CD4-positive, alpha-beta T cell treated with Interleukin-17A for 4 hours (primary cell): ENCODE measurements around the gene THBD.
"Not testable (repeated sequence)": the region's sequence is repeated elsewhere in the genome, so short reads cannot be mapped to it uniquely, and the experiment has no call there.

Source experiments
- DNase-seq: peaks from one replicate; pipeline ENCODE4 v3.0.0-alpha.2; 2020; ENCODE audit warnings: mixed read lengths

Gene THBD

DNA sequence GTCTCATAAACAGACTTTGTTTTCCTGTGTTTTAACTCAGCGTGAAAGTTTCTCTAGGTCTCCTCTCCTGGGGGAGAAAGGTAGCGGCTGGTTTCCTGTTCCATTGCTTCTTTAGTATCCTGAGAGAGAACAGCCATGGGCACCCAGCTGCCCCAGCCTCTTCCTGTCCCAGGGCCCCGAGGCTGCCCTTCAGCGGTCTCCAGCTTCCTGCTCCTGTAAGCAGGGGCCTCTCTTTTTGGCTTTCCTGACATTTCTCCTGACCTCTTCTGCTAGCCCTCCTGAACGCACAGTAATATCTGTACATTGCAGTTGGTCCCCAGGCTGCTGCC, 16.8 kb downstream of the THBD start:
- DNase-seq: no peak

DNA sequence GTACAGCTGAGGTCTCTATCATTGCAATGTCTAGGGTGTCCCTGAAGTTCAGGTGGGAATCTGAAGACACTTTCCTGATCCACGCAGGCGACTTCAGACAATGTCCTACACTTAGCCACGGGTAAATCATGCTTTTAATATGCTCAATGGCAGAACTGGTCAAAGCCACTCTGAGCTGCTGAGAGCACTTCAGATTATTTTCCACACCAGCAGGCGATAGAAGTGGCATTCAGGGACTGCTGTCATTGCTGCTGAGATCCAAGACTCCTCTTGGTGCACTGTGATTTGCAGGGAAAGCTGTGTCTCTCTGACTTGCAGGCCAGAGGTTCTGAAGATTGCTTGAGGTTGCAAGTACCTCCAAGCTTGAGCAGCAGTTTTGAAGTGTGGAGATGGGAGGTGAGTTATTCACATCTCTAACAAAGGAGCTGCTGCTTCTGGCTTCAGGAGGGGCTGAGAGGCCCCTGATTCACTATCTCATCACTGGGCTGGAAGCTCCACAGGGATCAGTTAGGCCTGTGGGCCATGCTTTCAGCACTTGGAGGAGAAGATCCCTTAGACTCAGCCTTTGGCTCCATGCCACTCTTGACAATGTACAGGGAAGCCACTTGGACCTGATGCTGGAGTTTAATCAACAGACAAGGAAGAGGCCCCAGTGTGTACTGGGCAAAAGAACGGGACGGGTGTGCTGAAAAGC, 17.3 kb downstream of the THBD start:
- DNase-seq: no peak

DNA sequence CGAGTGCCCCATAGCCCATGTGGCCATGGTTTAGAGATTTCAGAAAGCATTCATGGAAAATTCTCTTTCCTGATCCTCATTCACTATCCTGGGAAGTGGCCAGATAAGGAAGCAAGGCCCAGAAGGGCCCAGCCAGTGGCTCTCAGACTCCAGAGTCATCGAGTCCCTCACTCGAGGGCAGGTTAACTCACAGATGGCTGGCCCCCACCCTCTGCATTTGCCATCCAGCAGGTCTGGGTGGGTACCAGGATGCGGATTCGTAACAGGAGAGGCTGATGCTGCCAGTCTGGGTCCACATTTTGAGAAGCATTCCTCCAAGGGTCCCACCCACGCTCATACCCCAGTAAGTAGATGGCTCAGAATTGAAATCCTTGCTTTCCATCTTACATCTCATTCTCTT, 18.1 kb downstream of the THBD start:
- no peak for DNase-seq

DNA sequence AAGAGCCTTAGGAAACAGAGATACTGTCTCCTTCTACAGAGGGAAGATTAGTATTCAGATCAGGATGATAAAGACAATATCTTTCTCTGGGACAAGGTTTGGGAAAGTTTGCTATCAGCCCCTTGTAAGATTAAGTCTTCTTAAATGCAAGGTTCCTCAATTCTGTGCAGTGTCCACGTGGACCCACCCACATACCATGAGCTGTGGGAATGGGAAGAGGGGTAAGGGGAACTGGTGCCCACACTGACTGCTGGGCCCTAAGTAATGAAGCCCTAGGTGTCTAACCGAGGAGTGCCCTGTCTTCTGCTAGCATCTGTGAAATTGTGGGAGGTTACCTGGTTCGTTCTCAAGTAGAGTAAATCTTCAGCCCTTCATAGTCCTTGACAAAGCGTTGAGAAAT, 20.1 kb downstream of the THBD start:
- DNase-seq: no peak

DNA sequence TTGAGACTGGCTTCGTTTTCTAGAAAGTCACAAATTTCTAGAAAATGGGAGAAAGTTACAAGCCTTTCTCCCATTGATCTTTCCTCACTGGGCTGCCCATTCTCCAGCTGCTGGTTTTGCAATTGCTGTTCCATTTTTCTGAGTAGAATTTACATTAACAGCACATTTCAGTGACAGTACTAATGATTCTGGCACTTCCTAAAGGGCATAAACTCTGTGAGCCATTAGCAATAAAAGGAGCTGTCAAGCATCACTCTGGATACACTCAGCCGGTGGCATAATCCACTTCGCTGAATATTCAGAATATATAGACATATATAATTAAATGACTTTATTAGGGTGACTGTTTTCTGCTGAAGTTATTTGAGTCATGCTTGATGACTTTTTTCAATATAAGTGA, 21.1 kb downstream of the THBD start:
- DNase-seq: no peak

DNA sequence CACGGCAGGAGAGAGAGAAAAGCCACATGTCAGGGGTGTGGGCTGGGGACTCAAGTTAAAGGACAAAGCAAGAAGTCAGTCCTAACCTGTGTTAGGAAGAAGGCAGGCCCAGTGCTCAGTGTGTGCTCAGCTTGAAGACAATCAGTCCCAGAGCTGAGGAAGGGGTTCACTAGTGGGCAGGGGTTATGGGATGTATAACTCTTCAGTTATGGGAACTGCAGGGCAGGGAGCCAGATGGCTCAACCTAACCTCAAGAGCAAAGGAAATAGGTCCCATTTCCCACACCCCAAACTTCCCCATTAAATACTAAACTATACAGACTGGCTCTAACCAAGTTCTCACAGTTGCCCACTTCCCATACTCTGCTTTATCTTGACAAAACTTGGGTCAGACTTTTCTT, 21.8 kb downstream of the THBD start:
- DNase-seq: no peak

DNA sequence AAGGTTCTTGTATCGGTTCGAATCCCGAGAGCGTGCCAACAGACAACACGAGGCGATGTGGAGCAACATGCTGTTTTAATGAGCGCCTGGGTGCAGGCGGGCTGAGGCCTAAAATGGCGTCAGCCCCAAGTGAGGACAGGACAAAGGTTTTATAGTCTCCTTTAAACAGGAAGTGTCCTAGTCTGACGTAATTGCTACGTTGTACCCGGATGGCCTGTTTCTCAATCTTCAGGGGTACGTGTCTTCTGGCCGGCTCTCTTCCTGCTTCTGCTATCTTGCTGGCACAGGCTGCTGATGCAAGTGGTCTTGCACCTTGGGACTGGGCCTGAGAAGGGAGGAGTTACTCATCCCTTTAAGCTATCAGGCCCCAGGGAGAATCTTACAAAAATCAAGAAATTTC, 24.0 kb downstream of the THBD start:
- DNase-seq: not testable (repeated sequence)

DNA sequence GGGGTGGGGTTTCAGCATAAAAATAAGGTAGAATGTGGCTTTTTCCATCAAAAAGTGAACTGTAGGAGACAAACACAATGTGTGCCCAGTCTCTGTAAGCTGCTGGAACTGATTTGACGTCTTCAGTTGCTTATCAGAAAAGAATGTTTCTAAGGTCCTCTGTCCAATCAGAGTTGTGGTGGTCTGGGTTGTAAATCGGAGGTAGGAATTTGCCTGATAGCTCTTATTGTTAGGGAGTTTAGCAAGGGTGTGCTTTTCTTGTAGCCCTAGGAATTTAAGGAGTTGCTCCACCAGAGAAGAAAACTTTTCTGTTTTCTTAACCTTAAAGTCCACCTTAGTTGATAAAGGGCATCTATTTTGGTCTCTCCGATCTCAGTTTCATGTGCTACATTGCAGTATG, 24.8 kb downstream of the THBD start:
- no peak for DNase-seq

DNA sequence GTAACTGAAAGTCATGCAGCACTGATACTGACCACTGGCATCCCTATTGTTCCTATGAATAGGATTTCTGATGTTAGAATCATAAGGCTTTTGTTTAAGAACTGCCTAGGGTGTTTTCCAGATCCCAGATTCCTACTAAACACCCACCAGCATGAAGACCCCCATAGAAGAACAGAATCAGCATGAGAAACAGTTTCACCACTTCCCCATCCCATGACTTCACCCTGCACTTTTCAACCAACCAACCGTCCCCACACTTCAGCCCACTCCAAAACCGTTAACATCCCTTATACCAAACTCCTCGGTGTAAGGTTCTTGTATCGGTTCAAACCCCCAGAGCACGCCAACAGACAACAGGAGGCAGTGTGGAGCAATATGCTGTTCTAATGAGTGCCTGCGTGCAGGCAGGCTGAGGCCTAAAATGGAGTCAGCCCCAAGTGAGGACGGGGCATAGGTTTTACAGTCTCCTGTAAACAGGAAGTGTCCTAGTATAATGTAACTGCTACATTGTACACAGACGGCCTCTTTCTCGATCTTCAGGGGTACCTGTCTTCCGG, 25.8 kb downstream of the THBD start:
- no peak for DNase-seq

DNA sequence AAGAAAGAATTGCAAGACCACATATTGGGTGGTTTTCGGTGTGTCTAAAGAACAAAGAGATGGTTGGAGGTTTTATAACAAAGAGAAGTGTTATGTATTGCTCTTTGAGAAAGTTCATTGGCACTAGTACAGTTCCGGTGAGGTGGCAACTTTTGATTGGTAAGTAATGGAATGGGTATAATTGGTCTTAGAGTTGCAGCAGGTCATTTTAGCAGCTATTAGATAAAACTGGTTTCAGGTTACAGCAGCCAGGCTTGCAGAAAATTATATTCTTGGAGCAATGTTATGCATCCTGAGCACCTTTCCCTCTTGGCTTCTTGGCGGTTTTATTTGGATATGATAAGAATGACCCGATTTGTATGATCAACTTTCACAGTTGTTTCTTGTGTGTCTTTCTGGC, 26.6 kb downstream of the THBD start:
- DNase-seq: no peak

DNA sequence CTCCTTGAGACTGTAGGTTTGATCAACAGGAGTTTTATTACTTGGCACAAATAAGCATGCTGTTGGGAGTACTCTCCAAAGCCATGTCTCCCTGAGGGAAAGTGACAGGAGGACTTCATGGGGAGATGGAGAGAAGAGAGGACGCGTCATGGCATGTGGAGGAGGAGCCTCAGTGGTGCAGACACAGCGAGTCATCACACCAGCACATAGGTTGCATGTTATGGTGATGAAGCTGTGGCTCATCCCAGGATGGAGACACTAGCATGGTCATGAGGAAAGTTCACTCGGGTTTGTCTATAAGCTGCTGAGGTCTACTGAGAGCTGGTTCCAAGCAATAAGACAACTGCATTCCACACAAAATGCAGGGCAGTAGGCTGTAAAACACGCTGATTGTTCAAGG, 27.5 kb downstream of the THBD start:
- no peak for DNase-seq

DNA sequence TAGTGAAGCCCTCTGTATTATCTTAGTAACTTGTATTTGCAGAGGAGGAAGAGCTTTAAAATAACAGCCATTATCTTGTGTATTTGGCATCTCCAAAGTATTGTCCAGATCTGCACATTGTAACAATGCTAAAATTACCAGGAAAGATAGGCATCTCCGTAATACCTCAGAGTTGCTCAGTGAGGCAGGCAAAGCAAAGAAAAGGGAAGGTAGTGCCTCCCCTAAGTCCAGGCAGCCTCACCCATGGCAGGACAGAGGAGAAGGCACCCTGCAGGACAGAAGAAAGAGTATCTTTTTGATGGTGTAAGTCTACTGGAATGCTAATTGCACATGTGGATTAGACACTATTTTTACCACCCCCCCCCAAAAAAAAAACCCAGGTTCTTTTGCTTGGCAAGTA, 27.9 kb downstream of the THBD start:
- no peak for DNase-seq

DNA sequence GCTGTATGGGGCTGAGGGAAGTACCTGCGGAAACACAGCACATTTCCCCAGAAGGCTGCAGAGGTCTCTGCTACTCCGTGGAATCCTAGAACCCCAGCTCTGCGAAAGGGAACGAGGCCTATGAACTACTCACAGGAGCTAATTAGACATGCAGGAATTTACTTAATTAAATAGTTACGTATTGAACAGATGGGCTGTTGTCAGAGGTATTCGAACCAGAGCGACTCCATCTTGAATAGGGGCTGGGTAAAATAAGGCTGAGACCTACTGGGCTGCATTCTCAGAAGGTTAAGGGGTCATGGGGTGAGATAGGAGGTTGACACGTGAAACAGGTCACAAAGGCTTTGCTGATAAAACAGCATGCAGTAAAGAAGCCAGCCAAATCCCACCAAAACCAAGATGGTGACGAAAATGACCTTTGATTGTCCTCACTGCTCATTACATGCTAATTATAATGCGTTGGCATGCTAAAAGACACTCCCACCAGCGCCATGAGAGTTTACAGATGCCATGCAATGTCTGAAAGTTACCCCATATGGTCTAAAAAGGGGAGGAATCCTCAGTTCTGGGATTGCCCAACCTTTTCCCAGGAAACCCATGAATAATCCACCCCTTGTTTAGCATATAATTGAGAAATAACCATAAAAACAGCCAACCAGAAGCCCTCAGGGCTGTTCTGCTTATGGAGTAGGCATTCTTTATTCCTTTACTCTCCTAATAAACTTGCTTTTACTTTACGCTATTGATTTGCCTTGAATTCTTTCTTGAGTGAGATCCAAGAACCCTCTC, 29.0 kb downstream of the THBD start:
- DNase-seq: no peak

DNA sequence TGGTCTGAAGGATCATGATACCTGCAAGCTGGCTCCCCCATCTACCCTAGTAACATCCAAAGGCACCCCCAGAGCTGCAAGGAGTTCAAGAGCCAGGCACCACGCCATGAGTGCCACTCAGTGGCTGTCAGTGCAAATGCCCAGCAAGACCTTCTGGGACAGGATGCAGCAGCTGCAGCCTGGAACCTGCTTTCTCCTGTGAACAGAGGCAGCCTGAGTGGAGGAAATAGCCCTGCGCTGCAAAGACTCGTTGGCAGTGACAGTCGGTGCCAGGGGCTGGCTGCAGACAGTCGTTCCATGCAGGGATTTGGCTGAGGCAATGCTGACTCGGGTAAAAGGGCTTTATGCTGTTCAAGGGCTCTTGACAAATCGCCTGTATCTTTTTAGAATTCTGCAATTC, 30.1 kb downstream of the THBD start:
- no peak for DNase-seq

DNA sequence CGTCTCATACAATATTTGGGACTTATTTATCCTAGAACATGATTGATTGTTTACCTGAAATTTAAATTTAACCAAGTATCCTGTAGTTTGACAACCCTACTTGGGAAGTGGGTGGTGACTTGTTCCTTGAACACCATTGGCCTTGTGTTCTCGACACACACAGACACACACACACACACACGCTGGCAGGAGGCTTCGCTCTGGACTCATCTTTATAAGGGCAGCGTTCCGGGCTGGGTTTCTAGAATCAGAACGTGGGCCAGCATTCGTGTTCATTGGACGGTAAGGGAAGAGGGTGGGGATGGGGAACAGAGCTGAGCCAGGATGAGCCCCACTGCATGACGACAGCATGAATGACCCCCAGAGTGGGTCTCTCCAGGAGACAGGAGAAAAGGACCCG, 30.5 kb downstream of the THBD start:
- DNase-seq: no peak

DNA sequence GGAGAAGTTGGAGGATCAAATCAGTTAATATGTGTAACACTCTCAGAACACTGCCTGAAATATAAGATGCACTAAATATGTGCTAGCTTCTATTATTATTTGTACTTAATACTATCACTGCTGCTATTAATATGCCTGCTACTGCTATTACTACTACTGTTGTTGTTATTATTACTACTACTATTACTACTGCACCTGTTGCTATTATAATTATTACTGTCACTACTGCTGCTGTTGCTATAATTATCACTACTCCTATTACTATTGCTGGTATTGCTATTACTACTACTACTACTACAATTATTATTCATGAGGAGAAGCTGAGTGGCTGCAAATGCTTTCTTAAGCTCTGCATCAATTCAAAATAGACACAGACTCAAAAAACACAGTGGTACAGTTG, 31.0 kb downstream of the THBD start:
- no peak for DNase-seq

DNA sequence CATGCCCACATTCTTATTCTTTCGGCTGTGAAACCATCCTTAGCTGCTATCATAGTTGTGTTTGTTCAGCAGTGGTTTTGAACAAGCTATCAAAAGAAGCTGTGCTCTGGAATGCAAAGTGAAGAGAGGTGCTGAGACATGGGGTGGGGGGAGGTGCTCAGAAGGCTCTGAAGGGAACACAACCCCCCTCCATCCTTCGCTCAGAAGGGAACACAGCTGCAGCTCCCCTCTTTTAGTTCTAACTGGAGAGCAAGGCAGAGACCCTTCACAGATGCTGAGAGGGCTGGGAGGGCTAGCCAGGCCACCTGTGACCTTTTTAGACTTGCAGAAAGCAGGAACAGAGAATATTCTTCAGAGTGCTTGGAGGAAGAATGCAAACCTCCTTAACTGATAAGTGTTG, 32.0 kb downstream of the THBD start:
- DNase-seq: no peak

DNA sequence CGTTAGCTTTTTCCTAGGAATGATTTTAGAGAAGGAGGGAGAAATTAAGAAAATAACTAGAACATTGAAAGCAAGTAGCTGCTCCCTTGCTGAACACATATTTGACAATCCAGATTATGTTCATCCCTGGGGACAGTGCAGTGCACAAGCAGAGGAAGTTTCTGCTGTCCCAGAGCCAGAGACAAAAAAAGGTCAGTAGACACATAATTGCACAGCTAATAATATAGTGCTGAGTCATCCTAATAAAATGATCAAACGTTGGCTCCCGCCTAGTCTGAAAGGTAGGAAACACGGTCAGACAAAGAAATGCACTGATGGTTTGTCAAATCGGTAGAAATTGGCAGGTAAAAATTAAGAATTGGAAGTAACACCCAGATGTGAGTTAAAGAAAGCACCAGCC, 36.0 kb downstream of the THBD start:
- no peak for DNase-seq

DNA sequence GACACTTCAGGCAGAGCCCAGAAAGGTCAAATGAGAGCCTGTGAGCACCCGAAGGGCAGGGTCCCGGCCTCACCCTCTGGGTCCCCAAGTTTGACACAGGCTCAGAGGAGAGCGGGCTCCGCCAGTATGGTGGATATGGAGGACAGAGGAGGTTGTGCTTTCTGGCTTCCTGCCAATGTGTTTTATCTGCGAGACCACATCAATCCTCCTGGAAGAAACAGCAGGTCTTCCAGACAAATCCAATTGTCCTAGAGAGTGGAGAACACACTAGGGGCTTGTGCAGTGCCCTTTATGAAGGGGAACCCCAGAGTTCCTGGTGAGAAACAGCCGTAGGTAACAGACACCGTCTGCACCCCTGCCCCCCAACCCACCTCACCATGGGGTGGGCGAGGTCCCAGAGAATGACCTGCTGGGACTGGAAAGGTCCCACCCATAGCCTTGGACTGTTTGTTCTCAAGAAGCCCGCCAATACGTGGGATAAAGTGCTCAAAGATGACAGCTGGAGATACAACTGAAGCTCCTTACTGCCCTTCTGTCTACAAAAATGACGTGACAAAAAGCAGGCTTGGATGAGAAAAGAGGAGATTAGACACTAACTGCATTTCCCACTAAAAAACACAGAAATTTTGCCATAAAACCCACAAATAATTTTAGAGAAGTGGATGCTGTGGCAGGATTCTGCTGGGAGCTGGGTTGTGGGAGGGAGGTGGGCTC, 38.3 kb downstream of the THBD start:
- DNase-seq: no peak

DNA sequence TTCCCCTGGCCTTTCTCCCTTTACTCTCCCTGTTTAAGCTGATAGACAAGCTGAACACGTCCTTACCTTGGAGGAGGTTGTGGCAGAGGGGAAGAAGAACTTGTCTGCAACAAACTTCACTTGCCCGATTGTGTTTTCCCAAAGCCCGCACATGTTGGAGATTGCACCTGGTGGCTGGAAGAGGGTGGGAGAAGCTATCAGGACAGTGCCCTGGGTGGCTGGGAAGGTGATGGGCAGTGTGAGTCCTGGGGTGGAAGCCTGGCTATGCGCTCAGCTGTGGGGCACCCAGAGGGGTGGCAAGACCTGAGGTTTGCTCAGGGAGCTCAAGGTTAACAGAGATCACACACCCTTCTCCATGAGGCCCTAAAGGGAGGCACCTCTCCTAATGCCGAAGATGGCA, 39.4 kb downstream of the THBD start:
- DNase-seq: no peak

DNA sequence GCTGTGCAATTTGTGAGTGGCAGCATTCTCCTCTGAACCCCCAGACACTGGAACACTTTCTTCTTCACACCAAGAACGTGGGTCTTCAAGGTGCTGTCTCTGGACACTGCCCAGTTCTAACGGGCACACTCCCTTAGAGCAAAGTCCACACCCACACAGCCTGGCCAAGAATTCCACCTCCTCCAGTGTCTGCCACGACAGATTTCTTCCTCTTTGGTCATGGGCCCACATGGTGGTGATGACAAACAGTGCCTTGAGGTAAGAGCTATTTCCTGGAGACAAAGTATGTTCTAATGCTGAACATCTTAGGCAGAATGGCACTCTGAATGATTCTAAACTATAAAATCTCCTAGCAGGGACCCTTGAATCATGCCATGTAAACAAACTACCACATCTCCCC, 39.8 kb downstream of the THBD start:
- DNase-seq: no peak

DNA sequence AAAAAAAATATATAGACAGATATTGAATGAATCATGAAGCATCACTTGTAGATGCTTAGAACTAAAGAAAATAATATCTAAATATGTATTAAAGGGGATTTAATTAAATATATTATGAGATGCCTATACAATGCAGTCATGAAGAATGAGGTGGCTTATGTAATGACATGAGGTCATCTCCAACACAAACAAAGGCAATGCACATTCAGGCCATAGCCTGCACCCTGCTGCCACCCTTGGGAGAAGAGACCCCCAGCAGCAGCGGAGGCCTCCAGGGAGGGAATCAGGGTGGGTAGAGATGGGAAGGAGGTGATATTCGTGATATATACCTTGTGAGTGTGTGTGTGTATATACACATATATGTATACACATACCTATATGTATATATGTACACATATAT, 40.8 kb downstream of the THBD start:
- no peak for DNase-seq

DNA sequence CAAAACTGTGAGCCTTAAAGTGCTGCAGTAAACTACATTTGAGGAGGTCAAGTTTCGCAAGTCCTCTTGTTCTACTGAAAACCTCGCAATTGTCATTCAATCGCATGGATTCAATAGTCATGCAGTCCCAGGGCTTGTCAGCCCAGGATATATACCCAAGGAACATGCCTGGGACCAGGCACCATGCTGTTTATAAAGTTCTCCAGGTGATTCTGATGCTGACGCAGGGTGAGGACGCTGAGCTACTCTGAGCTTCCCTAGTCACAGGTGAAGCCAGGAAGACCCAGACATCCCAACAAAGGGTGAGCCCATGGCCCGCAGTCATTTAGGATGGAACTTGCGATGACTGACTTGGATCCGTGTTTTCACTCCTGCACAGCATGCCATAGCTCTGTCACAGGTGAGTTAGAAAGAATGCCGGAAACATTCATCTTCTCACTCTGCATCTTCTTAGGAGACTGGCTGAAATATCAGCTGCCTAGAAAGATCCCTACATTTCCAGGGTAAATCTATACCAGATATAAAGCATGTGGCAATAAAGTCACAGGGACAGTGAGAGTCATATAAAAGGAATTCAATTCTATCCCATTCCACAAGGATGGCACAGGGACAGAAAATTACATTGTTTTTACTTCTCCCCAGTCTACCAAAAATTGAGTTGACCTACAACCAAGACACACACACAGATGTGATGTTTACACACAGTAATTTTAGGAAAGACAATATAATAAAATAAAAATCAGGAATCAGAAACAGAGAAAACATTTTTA, 41.4 kb downstream of the THBD start:
- DNase-seq: no peak
